ENCODE measurements around the gene COPG2. TPM values are rescaled to one million over a fixed set of nuclear protein-coding genes. Genes with fewer than 3 reads are reported as not detected.
"Not testable (repeated sequence)": the region's sequence is repeated elsewhere in the genome, so short reads cannot be mapped to it uniquely, and the experiment has no call there.

COPG2 gene
- total RNA-seq: 10 to 100 TPM; 12.2 to 12.4 TPM
- long read RNA-seq, donor 1, partial matches to known transcripts: 1 of 3 reads
- long read RNA-seq, donor 1, other reads (novel, unspliced or antisense): 1 of 3 reads
- long read RNA-seq, donor 2, transcript COPG2-202 (24 exons, 3,134 nt): major isoform, 6 of 9 reads
- long read RNA-seq, donor 2, partial matches to known transcripts: 3 of 9 reads
- long read RNA-seq, donor 2, other reads (novel, unspliced or antisense): 0 of 9 reads

GRCh38 chr7:130668258-130669084 lies at the start of gene COPG2:
COPG2 (minus strand) TSS chr7:130668748; CDS start chr7:130668668, 80 bp downstream.
- DNase-seq (ENCODE audit: low spot score): peak; percentile 94
- intact Hi-C loops (cut with DNase I): no loop called here

DNA sequence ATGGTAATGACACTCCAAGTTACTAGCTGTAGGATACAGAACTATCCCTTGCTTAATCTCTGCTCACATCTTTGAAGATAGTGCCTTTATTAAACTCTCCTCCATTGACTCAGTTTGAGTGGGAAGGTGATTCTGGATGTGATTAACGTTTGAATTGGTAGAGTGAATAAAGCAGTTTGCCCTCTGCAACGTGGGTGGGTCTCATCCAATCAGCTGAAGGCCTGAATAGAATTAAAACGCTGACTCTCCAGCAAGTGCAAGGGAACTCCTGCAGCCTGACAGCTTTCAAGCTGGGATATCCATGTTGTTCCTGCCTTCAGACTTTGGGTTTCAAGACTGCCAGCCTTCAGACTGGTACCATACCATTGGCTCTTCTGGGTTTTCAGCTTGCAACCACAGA lies 43.9 kb upstream of the COPG2 start:
- intact Hi-C loops (cut with DNase I): no loop called here
- DNase-seq (ENCODE audit: low spot score): no peak

DNA sequence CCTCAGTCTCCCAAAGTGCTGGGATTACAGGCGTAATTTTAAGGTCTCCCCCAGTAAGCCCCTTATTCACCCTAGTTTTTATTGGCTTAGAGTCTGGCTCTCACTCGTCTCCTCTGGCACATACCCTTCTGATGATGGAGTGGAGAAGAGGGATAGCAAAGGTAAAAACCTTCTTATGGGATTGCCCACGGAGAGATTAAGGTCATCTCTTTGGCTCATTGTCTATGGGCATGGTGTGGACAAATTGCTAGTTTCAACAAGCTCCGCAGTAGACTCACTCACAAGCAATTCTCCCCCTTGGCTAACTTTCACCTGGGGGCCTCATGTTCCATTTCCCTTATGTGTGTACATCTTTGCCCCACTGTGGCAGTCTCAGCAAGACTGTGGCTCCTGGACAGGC lies 40.2 kb upstream of the COPG2 start:
- intact Hi-C loops (cut with DNase I): no loop called here
- no peak for DNase-seq (ENCODE audit: low spot score)

DNA sequence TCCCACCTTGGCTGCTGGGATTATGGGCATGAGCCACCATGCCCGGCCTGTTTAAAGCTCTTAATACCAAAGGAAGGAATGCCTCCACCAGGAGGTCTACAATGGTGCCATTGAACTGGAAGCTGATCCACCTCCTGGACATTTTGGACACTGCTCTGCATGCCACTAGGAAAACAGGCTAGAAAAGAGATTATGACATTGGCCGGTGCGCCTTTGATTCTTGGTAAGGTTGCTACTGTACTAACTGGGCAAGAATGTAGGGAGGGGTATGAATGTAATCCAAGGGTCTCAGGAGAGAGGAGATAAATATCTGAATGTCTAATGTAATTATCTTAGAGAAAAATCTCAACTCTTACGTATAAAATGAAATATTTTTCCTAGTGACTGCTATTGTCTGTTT lies 39.5 kb upstream of the COPG2 start:
- intact Hi-C loops (cut with DNase I): no loop called here
- DNase-seq (ENCODE audit: low spot score): no peak

GRCh38 chr7:130703851-130704250 lies 35.3 kb upstream of the COPG2 start:
- no peak for DNase-seq (ENCODE audit: low spot score)
- intact Hi-C loops (cut with DNase I): no loop called here

GRCh38 chr7:130701650-130702049 lies 33.1 kb upstream of the COPG2 start:
- intact Hi-C loops (cut with DNase I): no loop called here
- no peak for DNase-seq (ENCODE audit: low spot score)

- intact Hi-C loops (cut with DNase I): no loop called here
- DNase-seq (ENCODE audit: low spot score): no peak
Measured at GRCh38 chr7:130700760-130701159, 32.2 kb upstream of the COPG2 start.

GRCh38 chr7:130699686-130700085 lies 31.1 kb upstream of the COPG2 start:
- intact Hi-C loops (cut with DNase I): no loop called here

DNA sequence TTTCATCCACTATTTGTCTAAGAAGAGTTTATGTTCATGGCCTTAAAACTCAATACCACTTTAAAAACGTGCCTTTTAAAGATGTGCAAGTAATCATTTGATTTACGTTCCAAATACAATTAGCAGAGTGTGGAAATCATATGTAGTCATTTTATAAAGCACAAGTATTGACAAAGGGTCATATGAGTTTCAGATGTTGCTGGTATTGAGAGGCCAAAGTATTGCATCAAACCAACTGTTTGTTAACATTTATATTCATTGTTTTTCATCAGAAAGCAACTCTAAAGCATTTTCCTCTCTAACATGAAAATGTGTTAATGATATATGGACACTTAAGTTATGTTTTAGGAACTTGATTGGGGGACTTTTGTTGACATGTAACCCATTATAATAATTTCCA lies 29.3 kb upstream of the COPG2 start:
- intact Hi-C loops (cut with DNase I): no loop called here
- DNase-seq (ENCODE audit: low spot score): no peak

More at GRCh38 chr7:130699686-130700085, 31.1 kb upstream of the COPG2 start:
- DNase-seq (ENCODE audit: low spot score): no peak

GRCh38 chr7:130695840-130696239 lies 27.3 kb upstream of the COPG2 start:
- DNase-seq (ENCODE audit: low spot score): no peak
- intact Hi-C loops (cut with DNase I): no loop called here

- DNase-seq (ENCODE audit: low spot score); intact Hi-C loops (cut with DNase I): not testable (repeated sequence)
Measured at GRCh38 chr7:130692396-130692795, 23.8 kb upstream of the COPG2 start.

DNA sequence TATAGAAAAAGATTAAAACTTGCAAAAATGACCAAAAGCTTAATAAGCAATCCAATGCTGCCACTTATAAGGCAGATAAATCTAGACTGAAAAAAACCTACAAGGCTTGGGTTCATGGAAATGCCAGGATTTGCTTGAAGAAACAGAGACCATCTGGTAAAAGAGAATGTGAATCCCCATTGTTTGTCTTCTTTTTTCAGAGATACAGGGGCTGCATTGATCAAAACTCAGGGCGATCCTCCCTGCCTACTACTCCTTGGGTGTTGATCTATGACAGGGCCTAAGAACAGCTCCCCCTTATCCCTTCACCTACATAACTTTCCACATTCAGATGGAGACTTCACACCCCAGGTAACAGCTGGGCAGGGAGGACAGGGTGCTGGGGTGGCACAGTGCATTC lies 21.1 kb upstream of the COPG2 start:
- DNase-seq (ENCODE audit: low spot score): no peak
- intact Hi-C loops (cut with DNase I): no loop called here

- intact Hi-C loops (cut with DNase I): no loop called here
- no peak for DNase-seq (ENCODE audit: low spot score)
Measured at GRCh38 chr7:130683026-130683425, 14.5 kb upstream of the COPG2 start.

DNA sequence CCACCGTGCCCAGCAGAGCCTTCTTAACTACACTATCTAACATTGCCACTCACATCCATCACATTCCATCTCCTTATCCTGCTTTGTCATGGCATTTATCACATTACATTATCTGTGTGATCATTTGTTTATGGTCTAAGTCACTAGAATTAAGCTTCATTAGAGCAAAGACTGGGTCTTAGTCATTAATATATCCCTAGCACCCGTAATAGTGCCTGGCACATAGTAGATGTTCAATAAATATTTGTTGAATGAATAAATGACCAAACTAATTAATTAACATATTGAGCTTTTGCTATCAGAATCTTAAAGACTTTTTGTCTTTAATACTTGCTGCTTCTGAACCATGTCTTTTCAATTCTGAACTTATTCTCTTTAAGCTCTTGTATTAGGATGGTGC lies 5.9 kb upstream of the COPG2 start:
- intact Hi-C loops (cut with DNase I): no loop called here
- DNase-seq (ENCODE audit: low spot score): no peak

DNA sequence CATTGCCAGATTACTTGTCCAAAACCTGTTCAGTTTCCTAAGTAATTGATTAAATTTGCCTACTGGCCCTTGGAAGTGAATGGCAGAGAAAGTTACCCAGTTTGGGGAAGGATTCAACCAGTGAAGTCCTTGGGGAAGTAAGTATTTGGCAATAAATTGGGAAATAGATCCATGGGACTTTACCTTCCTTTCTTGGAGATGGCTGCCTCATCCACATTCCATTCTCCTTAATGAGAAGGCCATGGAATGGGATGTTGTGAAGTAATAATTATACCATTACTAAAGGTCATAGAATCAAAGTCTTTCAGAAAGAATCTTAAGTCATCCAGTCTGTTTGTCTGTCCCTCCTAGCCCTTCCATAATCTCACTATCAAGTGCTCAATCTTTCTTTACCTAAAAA lies 4.5 kb upstream of the COPG2 start:
- intact Hi-C loops (cut with DNase I): no loop called here
- DNase-seq (ENCODE audit: low spot score): no peak

DNA sequence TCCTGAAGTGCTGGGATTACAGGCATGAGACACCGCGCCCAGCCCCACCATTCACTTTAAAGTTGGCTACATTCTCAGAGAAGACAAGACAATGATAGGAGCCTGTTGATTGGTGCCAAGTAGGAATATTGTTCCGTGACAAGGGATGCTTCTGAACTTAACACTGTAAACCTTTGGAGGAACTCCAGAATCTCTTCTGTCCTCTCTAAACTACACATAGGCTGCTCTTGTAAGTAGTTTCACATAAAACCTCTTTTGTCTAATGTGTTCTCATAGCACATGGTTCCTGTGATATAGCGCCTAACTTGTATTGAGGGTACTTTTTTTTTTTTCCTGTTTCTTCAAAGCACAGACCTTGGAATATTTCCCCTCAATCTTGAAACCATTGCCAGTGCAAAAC lies 3.6 kb upstream of the COPG2 start:
- intact Hi-C loops (cut with DNase I): no loop called here
- no peak for DNase-seq (ENCODE audit: low spot score)

GRCh38 chr7:130669085-130669700 lies 645 bp upstream of the COPG2 start:
- intact Hi-C loops (cut with DNase I): no loop called here
- no peak for DNase-seq (ENCODE audit: low spot score)

DNA sequence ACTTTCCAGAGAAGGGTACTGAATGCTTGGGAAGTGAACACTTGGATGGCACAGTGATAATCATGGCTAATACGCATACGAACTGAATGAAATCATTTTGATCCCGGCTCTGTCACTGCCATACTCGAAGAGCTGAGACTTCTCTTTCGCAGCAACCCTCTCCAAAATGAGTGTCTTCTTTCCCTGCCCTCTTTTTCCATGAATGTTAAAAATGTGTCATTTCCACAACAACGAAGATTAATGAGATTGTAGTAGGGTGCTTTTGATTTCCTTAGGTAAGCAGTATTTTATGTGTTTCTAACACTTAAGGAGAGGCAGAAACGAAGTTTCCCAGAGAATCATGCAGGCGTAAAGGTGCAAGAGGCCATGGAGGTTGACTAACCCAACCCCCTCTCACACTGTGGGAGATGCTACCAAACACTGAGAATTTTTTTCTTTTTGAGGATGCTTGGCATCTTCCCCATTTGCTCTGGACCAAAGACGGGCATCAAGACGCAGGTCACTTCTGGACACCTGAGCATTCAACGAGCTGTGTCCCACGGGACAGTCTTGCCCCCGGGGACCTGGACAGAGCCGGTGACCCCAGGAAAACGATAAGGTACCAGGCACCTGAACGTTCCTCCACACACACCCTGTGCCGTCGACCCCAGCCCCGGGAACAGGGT lies 823 bp downstream of the COPG2 start:
- DNase-seq (ENCODE audit: low spot score): peak; percentile 81
- intact Hi-C loops (cut with DNase I): no loop called here

- intact Hi-C loops (cut with DNase I): no loop called here
- no peak for DNase-seq (ENCODE audit: low spot score)
Measured at GRCh38 chr7:130662426-130662825, 6.1 kb downstream of the COPG2 start.

DNA sequence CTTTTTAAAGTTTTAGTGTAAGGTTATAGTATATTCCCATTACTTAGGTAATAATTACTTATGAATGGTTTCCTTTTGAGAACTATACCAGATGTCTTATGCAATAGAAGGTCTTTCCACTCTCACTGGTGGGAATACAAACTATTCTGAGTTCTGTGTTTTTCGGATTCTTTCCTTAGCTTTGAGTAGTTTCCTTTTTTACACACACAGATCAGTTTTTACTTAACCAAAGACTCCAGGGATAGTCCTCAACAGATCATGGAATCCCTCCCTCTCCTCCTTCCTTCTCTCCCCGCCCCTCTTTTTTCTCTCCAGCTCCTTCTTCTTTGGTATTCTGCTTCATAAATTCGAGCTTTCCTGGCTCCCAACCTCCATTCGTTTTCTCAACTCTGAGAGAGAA lies 13.3 kb downstream of the COPG2 start:
- DNase-seq (ENCODE audit: low spot score): no peak
- intact Hi-C loops (cut with DNase I): no loop called here

Measured in posterior vena cava (tissue), 2 donors.